H9 (cell line): ENCODE data around the gene MYO1E. TPM values are rescaled to one million over a fixed set of nuclear protein-coding genes. Genes with fewer than 3 reads are reported as not detected.

ENCODE experiments used
- DNase-seq: peaks from one replicate; pipeline ENCODE4 v3.0.0-alpha.2; 2017
- H2AFZ ChIP-seq: one replicate; pipeline ENCODE4 v1.6.1; 2013; ENCODE audit warnings: mild to moderate bottlenecking, low read length, control low read depth, moderate library complexity
- H2AK5ac ChIP-seq: 2 replicates; pipeline ENCODE4 v1.6.1; 2013; ENCODE audit warnings: low read length, control low read depth, mixed read lengths; ENCODE audit not compliant: insufficient read length
- H2BK120ac ChIP-seq: one replicate; pipeline ENCODE4 v1.6.1; 2013; ENCODE audit warnings: low read depth, mild to moderate bottlenecking, low read length, control low read depth, inconsistent platforms; ENCODE audit not compliant: poor library complexity, severe bottlenecking
- H2BK12ac ChIP-seq: 2 replicates; pipeline ENCODE4 v1.6.1; 2013; ENCODE audit warnings: low read length, control low read depth, mixed read lengths, low read depth; ENCODE audit not compliant: insufficient read length
- H2BK15ac ChIP-seq: 2 replicates; pipeline ENCODE4 v1.6.1; 2013; ENCODE audit warnings: low read depth, low read length, control low read depth
- H2BK20ac ChIP-seq: one replicate; pipeline ENCODE4 v1.6.1; 2013; ENCODE audit warnings: low read depth, mild to moderate bottlenecking, low read length, control low read depth, inconsistent platforms; ENCODE audit not compliant: poor library complexity, severe bottlenecking
- H2BK5ac ChIP-seq: 2 replicates; pipeline ENCODE4 v1.6.1; 2013; ENCODE audit warnings: low read length, control low read depth, mixed read lengths; ENCODE audit not compliant: insufficient read length
- H3K14ac ChIP-seq: 2 replicates; pipeline ENCODE4 v1.6.1; 2013; ENCODE audit warnings: low read length, control low read depth; ENCODE audit not compliant: insufficient read depth
- H3K18ac ChIP-seq: 2 replicates; pipeline ENCODE4 v1.6.1; 2013; ENCODE audit warnings: low read depth, mild to moderate bottlenecking, mixed read lengths, low read length, control low read depth; ENCODE audit not compliant: insufficient read length
- H3K23ac ChIP-seq: 2 replicates; pipeline ENCODE4 v1.6.1; 2013; ENCODE audit warnings: low read length, control low read depth, mixed read lengths, low read depth; ENCODE audit not compliant: insufficient read length
- H3K23me2 ChIP-seq: 2 replicates; pipeline ENCODE4 v1.6.1; 2013; ENCODE audit warnings: low read depth, mild to moderate bottlenecking, mixed read lengths, low read length, control low read depth; ENCODE audit not compliant: insufficient read length, poor library complexity, severe bottlenecking
- H3K27ac ChIP-seq: 2 replicates; pipeline ENCODE4 v1.5.1; 2013; ENCODE audit warnings: low read length, control low read depth, mixed read lengths, low read depth; ENCODE audit not compliant: insufficient read length
- H3K27me3 ChIP-seq: 2 replicates; pipeline ENCODE4 v1.6.1; 2013; ENCODE audit warnings: low read length, control low read depth, inconsistent platforms; ENCODE audit not compliant: insufficient read depth
- H3K4ac ChIP-seq: 2 replicates; pipeline ENCODE4 v1.6.1; 2013; ENCODE audit warnings: low read depth, mild to moderate bottlenecking, control low read depth, inconsistent platforms, low read length, moderate library complexity
- H3K4me1 ChIP-seq: 2 replicates; pipeline ENCODE4 v1.6.1; 2013; ENCODE audit warnings: low read length, control low read depth, inconsistent platforms; ENCODE audit not compliant: insufficient read depth
- H3K4me2 ChIP-seq: 2 replicates; pipeline ENCODE4 v1.6.1; 2013; ENCODE audit warnings: low read length, control low read depth, mixed read lengths; ENCODE audit not compliant: insufficient read length, insufficient read depth
- H3K56ac ChIP-seq: 2 replicates; pipeline ENCODE4 v1.6.1; 2013; ENCODE audit warnings: low read depth, mild to moderate bottlenecking, mixed read lengths, low read length, control low read depth; ENCODE audit not compliant: insufficient read length
- H3K79me1 ChIP-seq: 2 replicates; pipeline ENCODE4 v1.6.1; 2013; ENCODE audit warnings: low read depth, mild to moderate bottlenecking, moderate library complexity, low read length, control low read depth, inconsistent platforms; ENCODE audit not compliant: insufficient read depth, poor library complexity, severe bottlenecking
- H3K79me2 ChIP-seq: 2 replicates; pipeline ENCODE4 v1.6.1; 2013; ENCODE audit warnings: low read length, control low read depth, inconsistent platforms; ENCODE audit not compliant: insufficient read depth
- H3K9ac ChIP-seq: 2 replicates; pipeline ENCODE4 v1.6.1; 2013; ENCODE audit warnings: low read length, control low read depth, mixed read lengths; ENCODE audit not compliant: insufficient read length; ENCODE audit errors: extremely low read depth
- H3K9me3 ChIP-seq: one replicate; pipeline ENCODE4 v1.6.1; 2013; ENCODE audit warnings: low read depth, low read length, inconsistent platforms; ENCODE audit not compliant: control insufficient read depth
- H3T11ph ChIP-seq: one replicate; pipeline ENCODE4 v1.6.1; 2013; ENCODE audit warnings: mild to moderate bottlenecking, low read length, control low read depth, inconsistent platforms
- H4K20me1 ChIP-seq: one replicate; pipeline ENCODE4 v1.6.1; 2013; ENCODE audit not compliant: control insufficient read depth, insufficient read length, insufficient read depth
- H4K5ac ChIP-seq: 2 replicates; pipeline ENCODE4 v1.6.1; 2013; ENCODE audit warnings: low read depth, mild to moderate bottlenecking, mixed read lengths, low read length, control low read depth; ENCODE audit not compliant: insufficient read length
- H4K8ac ChIP-seq: replicated peaks from 2 replicates; pipeline ENCODE4 v1.6.1; 2013; ENCODE audit warnings: low read length, control low read depth, mixed read lengths, low read depth; ENCODE audit not compliant: insufficient read length
- H4K91ac ChIP-seq: 2 replicates; pipeline ENCODE4 v1.6.1; 2013; ENCODE audit warnings: low read depth, mild to moderate bottlenecking, moderate library complexity, mixed read lengths, low read length, control low read depth; ENCODE audit not compliant: insufficient read length
- H3K27ac Mint-ChIP-seq, 3 experiments: 2 replicates in 2 of 3; 3 replicates in 1 of 3; pipeline ENCODE4 v1.8.0; 2020 to 2021; ENCODE audit warnings: mixed read lengths in 3 of 3, mild to moderate bottlenecking in 1 of 3, moderate library complexity in 1 of 3
- H3K27me3 Mint-ChIP-seq: 2 replicates; pipeline ENCODE4 v1.8.0; 2021; ENCODE audit warnings: low read depth, mild to moderate bottlenecking, moderate library complexity, mixed read lengths
- H3K36me3 Mint-ChIP-seq, 3 experiments: 2 replicates in 2 of 3; 3 replicates in 1 of 3; pipeline ENCODE4 v1.8.0; 2020 to 2021; ENCODE audit warnings: low read depth in 3 of 3, mixed read lengths in 3 of 3; ENCODE audit not compliant: insufficient read depth in 1 of 3
- H3K4me1 Mint-ChIP-seq, 2 experiments: 2 replicates each; pipeline ENCODE4 v1.8.0; 2020; ENCODE audit warnings: mixed read lengths in 2 of 2
- H3K4me3 Mint-ChIP-seq, 2 experiments: 2 replicates in 1 of 2; 3 replicates in 1 of 2; pipeline ENCODE4 v1.8.0; 2020 to 2021; ENCODE audit warnings: mild to moderate bottlenecking in 2 of 2, mixed read lengths in 2 of 2, moderate library complexity in 1 of 2
- H3K9me3 Mint-ChIP-seq, 2 experiments: 2 replicates in 1 of 2; 3 replicates in 1 of 2; pipeline ENCODE4 v1.8.0; 2020; ENCODE audit warnings: mild to moderate bottlenecking in 2 of 2, mixed read lengths in 2 of 2, moderate library complexity in 1 of 2
- WGBS: extraction: QIAGEN DNeasy Blood & Tissue Kit; methylation state at CpG from one replicate; pipeline ENCODE4 v1.1.7; 2013; ENCODE audit warnings: missing lambda C conversion rate, low lambda C conversion rate, mixed read lengths; ENCODE audit not compliant: insufficient read length; ENCODE audit errors: extremely low coverage; 5-methylcytosine and 5-hydroxymethylcytosine counted together
- total RNA-seq: library from RNA; stranded (reverse); gene quantifications from 2 replicates; pipeline ENCODE4 v1.2.1, GENCODE V29; 2021
- TF ChIP-seq, protein P1 (sequence below): fragments of 200-600 bp; sonication (generic); conservative IDR thresholded peaks from 3 replicates; pipeline ENCODE4 v1.8.0; 2021; ENCODE audit warnings: antibody characterized with exemption, mild to moderate bottlenecking

The MYO1E gene
- total RNA-seq, 1 experiment from 2014 or later, result 235 TPM

DNA sequence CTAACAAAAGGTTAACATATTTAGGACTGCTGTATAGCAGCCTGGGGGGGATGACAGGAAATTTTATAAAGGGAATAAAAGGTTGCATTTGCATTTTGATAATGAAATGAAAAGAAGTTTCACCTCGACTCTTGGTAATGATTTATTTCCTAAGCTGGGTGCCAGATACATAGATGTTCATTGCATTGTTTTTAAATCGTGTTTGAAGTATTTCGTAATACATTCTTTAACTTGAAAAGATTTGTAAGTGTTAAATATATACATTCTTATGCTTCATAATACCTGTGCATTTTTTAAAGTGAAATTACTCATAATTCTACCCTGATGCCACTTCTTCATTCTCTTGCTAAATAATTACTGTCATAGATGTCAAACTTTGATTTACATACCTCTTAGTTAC is 143.2 kb downstream of the MYO1E start:
- Mint-ChIP-seq H3K27ac (no peak overlapping the region), H3K4me3 (no peak overlapping the region), H3K4me1 (peaks cover 0 to 4% of the 10 kb centered on the region in 2 experiments; a peak in 1 of 4 replicates), H3K9me3 (no peaks in the 10 kb centered on the region), H3K27me3 (no peaks in the 10 kb centered on the region), H3K36me3 (peaks cover 2 to 22% (median 20%) of the 10 kb centered on the region in 3 experiments; a peak in 6 of 7 replicates)
- no peak overlapping the region for H3K23ac ChIP-seq
- no peak overlapping the region for H2BK20ac ChIP-seq
- H2BK120ac ChIP-seq, result no peak overlapping the region
- no peaks in the 10 kb centered on the region for H3K9me3 ChIP-seq
- H2AK5ac ChIP-seq, result no peak overlapping the region
- H4K20me1 ChIP-seq, result no peaks in the 10 kb centered on the region
- H3K4ac ChIP-seq, result no peak overlapping the region
- H2AFZ ChIP-seq, result no peak overlapping the region
- H2BK5ac ChIP-seq, result no peak overlapping the region
- H3K18ac ChIP-seq, result no peak overlapping the region
- H4K91ac ChIP-seq, result no peak overlapping the region
- H3T11ph ChIP-seq, result no peak overlapping the region
- TF ChIP-seq, protein P1, sequence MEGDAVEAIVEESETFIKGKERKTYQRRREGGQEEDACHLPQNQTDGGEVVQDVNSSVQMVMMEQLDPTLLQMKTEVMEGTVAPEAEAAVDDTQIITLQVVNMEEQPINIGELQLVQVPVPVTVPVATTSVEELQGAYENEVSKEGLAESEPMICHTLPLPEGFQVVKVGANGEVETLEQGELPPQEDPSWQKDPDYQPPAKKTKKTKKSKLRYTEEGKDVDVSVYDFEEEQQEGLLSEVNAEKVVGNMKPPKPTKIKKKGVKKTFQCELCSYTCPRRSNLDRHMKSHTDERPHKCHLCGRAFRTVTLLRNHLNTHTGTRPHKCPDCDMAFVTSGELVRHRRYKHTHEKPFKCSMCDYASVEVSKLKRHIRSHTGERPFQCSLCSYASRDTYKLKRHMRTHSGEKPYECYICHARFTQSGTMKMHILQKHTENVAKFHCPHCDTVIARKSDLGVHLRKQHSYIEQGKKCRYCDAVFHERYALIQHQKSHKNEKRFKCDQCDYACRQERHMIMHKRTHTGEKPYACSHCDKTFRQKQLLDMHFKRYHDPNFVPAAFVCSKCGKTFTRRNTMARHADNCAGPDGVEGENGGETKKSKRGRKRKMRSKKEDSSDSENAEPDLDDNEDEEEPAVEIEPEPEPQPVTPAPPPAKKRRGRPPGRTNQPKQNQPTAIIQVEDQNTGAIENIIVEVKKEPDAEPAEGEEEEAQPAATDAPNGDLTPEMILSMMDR, result no peak
- WGBS, result no CpG with 5 or more reads among the region's 3 CpGs
- no peaks in the 10 kb centered on the region for H3K23me2 ChIP-seq
- H2BK12ac ChIP-seq, result no peak overlapping the region
- no peak for DNase-seq
- no peak overlapping the region for H3K4me2 ChIP-seq
- no peak overlapping the region for H3K9ac ChIP-seq
- H3K14ac ChIP-seq, result no peak overlapping the region
- no peak overlapping the region for H3K56ac ChIP-seq
- no peaks in the 10 kb centered on the region for H3K79me2 ChIP-seq
- no peak overlapping the region for H4K5ac ChIP-seq
- 0 out of 2 replicates have a peak, but pooled peaks cover 2% of the 10 kb centered on the region for H3K4me1 ChIP-seq
- H2BK15ac ChIP-seq, result no peak overlapping the region
- no peak overlapping the region for H4K8ac ChIP-seq
- H3K27ac ChIP-seq, result no peak overlapping the region
- H3K27me3 ChIP-seq, result no peaks in the 10 kb centered on the region
- no peaks in the 10 kb centered on the region for H3K79me1 ChIP-seq
